SH-SY5Y (cell line): ENCODE data around the gene EXOC2.

ENCODE experiments used
- GATA2 ChIP-seq: IDR thresholded peaks from 2 replicates; pipeline ENCODE4 v1.6.1; 2011; ENCODE audit warnings: mild to moderate bottlenecking, low read depth, low read length
- GATA3 ChIP-seq: IDR thresholded peaks from 2 replicates; pipeline ENCODE4 v1.6.1; 2011; ENCODE audit warnings: low read depth, mild to moderate bottlenecking, low read length, moderate library complexity

- TF ChIP-seq GATA2 (no peak), GATA3 (no peak)
These were observed 48.7 kb upstream of the EXOC2 start for GRCh38 chr6:741410-742339.
